ENCODE measurements around the gene MLXIP.
"Not testable (repeated sequence)": the region's sequence is repeated elsewhere in the genome, so short reads cannot be mapped to it uniquely, and the experiment has no call there.

DNA sequence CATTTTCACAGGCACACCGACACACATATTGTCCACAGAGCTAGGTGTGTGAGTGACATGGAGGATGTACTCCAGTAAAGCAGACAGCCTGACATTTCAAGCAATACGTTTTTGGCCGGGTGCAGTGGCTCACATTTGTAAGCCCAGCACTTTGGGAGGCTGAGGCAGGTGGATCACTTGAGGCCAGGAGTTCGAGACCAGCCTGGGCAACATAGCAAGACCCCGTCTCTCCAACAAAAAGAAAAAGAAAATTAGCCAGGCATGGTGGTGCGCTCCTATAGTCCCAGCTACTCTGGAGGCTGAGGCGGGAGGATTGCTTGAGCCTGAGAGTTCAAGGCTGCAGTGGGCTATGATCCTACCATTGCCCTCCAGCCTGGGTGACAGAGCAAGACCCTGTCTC, 22.1 kb upstream of the MLXIP start:
- TF ChIP-seq, protein P1, sequence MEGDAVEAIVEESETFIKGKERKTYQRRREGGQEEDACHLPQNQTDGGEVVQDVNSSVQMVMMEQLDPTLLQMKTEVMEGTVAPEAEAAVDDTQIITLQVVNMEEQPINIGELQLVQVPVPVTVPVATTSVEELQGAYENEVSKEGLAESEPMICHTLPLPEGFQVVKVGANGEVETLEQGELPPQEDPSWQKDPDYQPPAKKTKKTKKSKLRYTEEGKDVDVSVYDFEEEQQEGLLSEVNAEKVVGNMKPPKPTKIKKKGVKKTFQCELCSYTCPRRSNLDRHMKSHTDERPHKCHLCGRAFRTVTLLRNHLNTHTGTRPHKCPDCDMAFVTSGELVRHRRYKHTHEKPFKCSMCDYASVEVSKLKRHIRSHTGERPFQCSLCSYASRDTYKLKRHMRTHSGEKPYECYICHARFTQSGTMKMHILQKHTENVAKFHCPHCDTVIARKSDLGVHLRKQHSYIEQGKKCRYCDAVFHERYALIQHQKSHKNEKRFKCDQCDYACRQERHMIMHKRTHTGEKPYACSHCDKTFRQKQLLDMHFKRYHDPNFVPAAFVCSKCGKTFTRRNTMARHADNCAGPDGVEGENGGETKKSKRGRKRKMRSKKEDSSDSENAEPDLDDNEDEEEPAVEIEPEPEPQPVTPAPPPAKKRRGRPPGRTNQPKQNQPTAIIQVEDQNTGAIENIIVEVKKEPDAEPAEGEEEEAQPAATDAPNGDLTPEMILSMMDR (IDR thresholded peaks at IDR 0.05; ENCODE audit: extremely low read depth in 1 of 2, insufficient read depth in 1 of 2, low read depth in 1 of 2, low read length in 2 of 2) = not testable (repeated sequence)
- TF ChIP-seq POLR2AphosphoS5 (IDR thresholded peaks at IDR 0.05; ENCODE audit: insufficient read depth, low read depth, low read length); EZH2 (IDR thresholded peaks at IDR 0.05; ENCODE audit: borderline replicate concordance, low read depth, low read length, severe bottlenecking); MYC (IDR thresholded peaks at IDR 0.05; ENCODE audit: low read depth, low read length); POLR2A (IDR thresholded peaks at IDR 0.05; ENCODE audit: low read depth, low read length); FOS (IDR thresholded peaks at IDR 0.05; ENCODE audit: borderline replicate concordance, insufficient read depth, low read length); JUN (IDR thresholded peaks at IDR 0.05; ENCODE audit: borderline replicate concordance, insufficient read depth, insufficient read length, low read depth); GATA2 (IDR thresholded peaks at IDR 0.05; ENCODE audit: insufficient read depth, insufficient read length, low read depth, low read length): not testable (repeated sequence)
- TF ChIP-seq, protein P2, sequence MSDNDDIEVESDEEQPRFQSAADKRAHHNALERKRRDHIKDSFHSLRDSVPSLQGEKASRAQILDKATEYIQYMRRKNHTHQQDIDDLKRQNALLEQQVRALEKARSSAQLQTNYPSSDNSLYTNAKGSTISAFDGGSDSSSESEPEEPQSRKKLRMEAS (IDR thresholded peaks at IDR 0.05; ENCODE audit: insufficient read depth, insufficient read length) = not testable (repeated sequence)

Measured in endothelial cell of umbilical vein (primary cell).